ENCODE results near the gene STK17A.

- TF ChIP-seq SIN3A (IDR thresholded peaks at IDR 0.05; ENCODE audit: borderline replicate concordance, insufficient read depth, low read depth, low read length) (no peak), REST (IDR thresholded peaks at IDR 0.05; ENCODE audit: insufficient read depth in 1 of 2, low read depth in 2 of 2, low read length in 1 of 2) (no peak)
Measured at GRCh38 chr7:43647673-43648472, 65.0 kb downstream of the STK17A start.
